IPS-15b (cell line): Measurements from ENCODE around the gene FGD3.
"Not testable (repeated sequence)": the region's sequence is repeated elsewhere in the genome, so short reads cannot be mapped to it uniquely, and the experiment has no call there.

ENCODE experiments used
- H3K27me3 ChIP-seq: one replicate; pipeline ENCODE4 v1.6.1; 2013; ENCODE audit warnings: low read length; ENCODE audit not compliant: control insufficient read depth, insufficient read depth
- H3K36me3 ChIP-seq: one replicate; pipeline ENCODE4 v1.6.1; 2013; ENCODE audit warnings: low read length; ENCODE audit not compliant: control insufficient read depth, insufficient read depth
- H3K4me1 ChIP-seq: one replicate; pipeline ENCODE4 v1.6.1; 2013; ENCODE audit warnings: mild to moderate bottlenecking, low read length; ENCODE audit not compliant: control insufficient read depth, insufficient read depth
- H3K4me3 ChIP-seq: one replicate; pipeline ENCODE4 v1.5.1; 2013; ENCODE audit warnings: low read depth, low read length
- H3K9ac ChIP-seq: one replicate; pipeline ENCODE4 v1.6.1; 2013; ENCODE audit warnings: low read depth, mild to moderate bottlenecking, low read length
- H3K9me3 ChIP-seq: one replicate; pipeline ENCODE4 v1.6.1; 2013; ENCODE audit warnings: mild to moderate bottlenecking, low read length; ENCODE audit not compliant: control insufficient read depth, insufficient read depth

The FGD3 gene

DNA sequence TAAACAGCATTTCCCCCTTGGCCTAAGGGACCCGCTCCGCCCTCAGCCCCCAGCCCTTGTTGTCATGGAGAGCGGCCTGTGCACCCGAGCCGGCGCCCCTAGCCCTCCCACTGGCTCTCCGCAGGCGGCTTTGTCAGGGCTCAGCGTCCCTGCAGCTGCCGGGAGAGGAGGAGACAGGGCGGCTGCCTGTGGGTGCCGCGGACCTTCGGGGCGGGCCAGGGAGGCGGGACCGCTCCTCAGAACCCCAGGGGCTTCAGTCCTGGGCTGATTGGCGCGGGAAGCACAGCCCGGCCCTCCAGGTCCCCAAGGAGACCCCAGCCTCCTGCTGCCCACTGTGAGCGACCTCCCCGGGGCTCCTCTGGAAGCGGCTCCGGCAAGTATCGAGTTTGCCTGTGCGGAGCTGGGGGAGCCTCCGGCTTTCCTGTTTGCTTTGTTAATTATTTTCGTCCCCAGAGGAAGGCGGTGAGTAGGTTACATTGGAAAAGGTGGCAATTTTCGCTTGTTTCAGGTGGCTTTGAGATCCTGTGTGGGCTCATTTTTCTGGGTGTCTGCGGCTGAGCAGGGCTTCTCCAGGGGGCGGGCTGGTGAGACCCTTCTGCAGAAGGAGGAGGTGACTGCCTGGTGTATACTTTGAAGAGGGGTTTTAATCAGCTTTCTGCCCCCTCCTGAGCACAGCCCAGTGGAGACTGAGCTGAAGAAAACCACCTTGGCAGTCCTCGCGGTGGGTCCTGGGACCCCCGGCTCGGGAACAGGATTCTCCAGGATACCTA, at the start of gene FGD3:
Gene FGD3 (plus strand): TSS at position 256 of the 770 bp plus-strand sequence. CDS start 28,734 bp downstream, outside the sequence.
- H3K4me3 ChIP-seq: peak within 1 kb of the TSS; percentile 53
- peak within 1 kb of the TSS; percentile 16 for H3K9ac ChIP-seq
- H3K4me1 ChIP-seq: peaks cover 3% of the 10 kb centered on the region
- H3K9me3 ChIP-seq: no peaks in the 10 kb centered on the region
- peaks cover 2% of the 10 kb centered on the region for H3K27me3 ChIP-seq
- H3K36me3 ChIP-seq: no peaks in the 10 kb centered on the region

GRCh38 chr9:92905137-92905536, 42.2 kb upstream of the FGD3 start:
- H3K4me1 ChIP-seq, H3K27me3 ChIP-seq, H3K9me3 ChIP-seq, H3K9ac ChIP-seq, H3K36me3 ChIP-seq, H3K4me3 ChIP-seq: not testable (repeated sequence)

- Histone ChIP-seq H3K36me3 (no peaks in the 10 kb centered on the region), H3K9ac (no peak overlapping the region), H3K4me3 (no peak overlapping the region), H3K4me1 (no peaks in the 10 kb centered on the region), H3K9me3 (no peaks in the 10 kb centered on the region), H3K27me3 (no peaks in the 10 kb centered on the region)
Measured at GRCh38 chr9:92911511-92912475, 35.5 kb upstream of the FGD3 start.

DNA sequence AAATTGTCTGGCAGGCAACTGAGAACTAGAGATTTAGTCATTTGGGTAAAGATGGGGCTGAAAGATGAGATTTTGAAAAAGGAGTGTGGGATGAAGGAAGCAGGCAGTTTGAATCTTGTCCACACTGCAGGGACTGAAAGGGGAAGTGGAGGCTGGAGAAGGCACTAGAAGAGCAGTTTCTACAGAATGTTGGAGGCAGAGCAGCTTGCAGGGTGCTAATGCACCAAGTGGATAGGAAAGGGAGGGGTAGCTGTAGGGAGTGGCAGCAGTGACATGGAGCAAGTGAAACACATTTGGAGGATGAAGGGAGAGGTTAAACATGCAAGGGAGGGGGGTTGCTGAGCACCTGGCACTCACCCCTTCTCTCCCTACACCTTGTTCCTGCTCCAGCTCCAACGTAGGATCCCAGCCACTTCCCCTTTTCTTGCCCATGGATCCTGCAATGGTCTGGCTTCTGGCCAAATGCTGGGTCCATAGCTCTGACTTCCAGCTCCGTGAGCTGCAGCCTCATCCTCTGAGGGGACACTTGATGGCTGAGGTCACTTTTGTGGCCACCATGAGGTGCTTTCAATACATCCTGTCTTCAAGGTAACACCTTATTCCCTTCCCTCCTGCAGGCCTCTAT, 30.0 kb upstream of the FGD3 start:
- Histone ChIP-seq H3K9ac (no peak overlapping the region), H3K4me3 (no peak overlapping the region), H3K27me3 (peaks cover 3% of the 10 kb centered on the region), H3K36me3 (no peaks in the 10 kb centered on the region), H3K9me3 (no peaks in the 10 kb centered on the region), H3K4me1 (no peaks in the 10 kb centered on the region)

- Histone ChIP-seq H3K9ac (no peak overlapping the region), H3K9me3 (no peaks in the 10 kb centered on the region)
Measured at GRCh38 chr9:92920437-92920836, 26.9 kb upstream of the FGD3 start.

GRCh38 chr9:92931606-92932005, 15.7 kb upstream of the FGD3 start:
- Histone ChIP-seq H3K36me3 (no peaks in the 10 kb centered on the region), H3K4me3 (no peak overlapping the region), H3K27me3 (no peaks in the 10 kb centered on the region), H3K9me3 (no peaks in the 10 kb centered on the region), H3K4me1 (no peaks in the 10 kb centered on the region), H3K9ac (no peak overlapping the region)

More at GRCh38 chr9:92920437-92920836, 26.9 kb upstream of the FGD3 start:
- Histone ChIP-seq H3K36me3 (no peaks in the 10 kb centered on the region), H3K4me3 (no peak overlapping the region), H3K27me3 (peaks cover 3% of the 10 kb centered on the region), H3K4me1 (no peaks in the 10 kb centered on the region)

DNA sequence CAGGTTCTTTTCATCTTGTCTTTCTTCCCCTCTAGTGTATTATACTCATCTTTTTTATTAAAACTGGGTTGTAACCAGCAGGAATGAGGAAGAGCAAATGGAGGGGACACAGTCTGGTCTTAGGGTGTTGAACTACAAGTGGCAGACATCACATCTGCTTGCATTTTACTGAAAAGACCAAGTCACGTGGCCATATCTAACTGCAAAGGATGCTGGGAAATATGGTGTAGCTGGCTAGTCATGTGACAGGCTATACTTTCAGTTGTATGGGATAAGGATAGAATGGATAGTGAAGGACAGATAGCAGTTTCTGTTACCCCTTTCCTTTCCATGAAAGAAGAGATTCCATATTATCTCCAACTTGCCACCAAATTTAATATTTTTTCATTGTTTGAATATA, 13.0 kb upstream of the FGD3 start:
- H3K9ac ChIP-seq: no peak overlapping the region
- peaks cover 2% of the 10 kb centered on the region for H3K27me3 ChIP-seq
- H3K4me1 ChIP-seq: no peaks in the 10 kb centered on the region
- H3K9me3 ChIP-seq: no peaks in the 10 kb centered on the region
- H3K36me3 ChIP-seq: no peaks in the 10 kb centered on the region
- no peak overlapping the region for H3K4me3 ChIP-seq

DNA sequence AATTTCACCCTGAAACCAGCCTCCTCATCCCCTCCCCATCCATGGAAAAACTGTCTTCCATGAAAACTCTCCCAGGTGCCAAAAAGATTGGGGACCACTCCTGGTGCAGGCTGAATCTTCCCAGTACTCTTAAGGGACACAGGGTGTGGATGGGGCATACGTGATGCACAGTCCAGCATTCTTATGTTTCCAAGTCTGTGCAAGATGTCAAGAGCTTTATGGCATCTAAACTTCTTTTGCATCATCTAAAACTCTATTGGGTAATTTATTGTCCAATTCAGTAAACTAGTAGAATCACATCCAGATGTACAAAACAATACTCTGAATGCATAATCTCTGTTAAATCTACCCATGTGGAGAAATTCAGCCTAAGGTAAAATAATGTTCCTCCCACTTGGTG, 9.3 kb upstream of the FGD3 start:
- Histone ChIP-seq H3K4me3 (no peak overlapping the region), H3K27me3 (peaks cover 2% of the 10 kb centered on the region), H3K9ac (no peak overlapping the region), H3K36me3 (no peaks in the 10 kb centered on the region), H3K4me1 (no peaks in the 10 kb centered on the region), H3K9me3 (no peaks in the 10 kb centered on the region)

- H3K27me3 ChIP-seq: peaks cover 2% of the 10 kb centered on the region
- H3K9ac ChIP-seq: no peak overlapping the region
- no peaks in the 10 kb centered on the region for H3K36me3 ChIP-seq
- no peaks in the 10 kb centered on the region for H3K4me1 ChIP-seq
- no peak overlapping the region for H3K4me3 ChIP-seq
- no peaks in the 10 kb centered on the region for H3K9me3 ChIP-seq
Measured at GRCh38 chr9:92941861-92942260, 5.5 kb upstream of the FGD3 start.

- no peaks in the 10 kb centered on the region for H3K9me3 ChIP-seq
- H3K9ac ChIP-seq: no peak overlapping the region
- H3K27me3 ChIP-seq: peaks cover 2% of the 10 kb centered on the region
- H3K4me1 ChIP-seq: peaks cover 3% of the 10 kb centered on the region
- H3K36me3 ChIP-seq: no peaks in the 10 kb centered on the region
- H3K4me3 ChIP-seq: no peak overlapping the region
Measured at GRCh38 chr9:92942688-92943616, 4.4 kb upstream of the FGD3 start.

DNA sequence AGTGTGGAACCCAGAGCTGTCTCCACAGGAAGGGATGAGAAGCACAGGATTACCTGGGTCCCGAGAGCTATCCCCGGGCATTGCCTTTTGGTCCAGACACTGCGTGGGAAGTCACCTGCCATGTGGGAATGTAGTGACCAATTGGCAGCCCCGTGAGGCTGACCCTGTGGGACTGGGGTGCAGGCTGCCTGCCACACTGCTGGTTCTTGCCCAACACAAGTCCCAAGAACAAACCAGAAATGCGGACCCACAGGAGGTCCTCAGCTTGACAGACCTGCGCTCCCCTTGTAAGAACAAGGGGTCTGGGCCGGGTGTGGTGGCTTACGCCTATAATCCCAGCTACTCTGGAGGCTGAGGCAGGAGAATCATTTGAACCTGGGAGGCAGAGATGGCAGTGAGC, 2.4 kb upstream of the FGD3 start:
- H3K4me1 ChIP-seq: peaks cover 3% of the 10 kb centered on the region
- H3K36me3 ChIP-seq: no peaks in the 10 kb centered on the region
- H3K27me3 ChIP-seq: peaks cover 2% of the 10 kb centered on the region
- no peak overlapping the region for H3K9ac ChIP-seq
- no peaks in the 10 kb centered on the region for H3K9me3 ChIP-seq
- no peak overlapping the region for H3K4me3 ChIP-seq
